GF-D8 (cell line): ENCODE results near the gene SUGCT.
A peak's percentile ranks its signal among the peaks of the same experiment; 100 is the strongest.
"Not testable (repeated sequence)": the region's sequence is repeated elsewhere in the genome, so short reads cannot be mapped to it uniquely, and the experiment has no call there.

Experiments used
- DNase-seq: peaks from one replicate; lab custom pipeline; 2025; lab: John Stamatoyannopoulos, UW

The SUGCT gene

DNA sequence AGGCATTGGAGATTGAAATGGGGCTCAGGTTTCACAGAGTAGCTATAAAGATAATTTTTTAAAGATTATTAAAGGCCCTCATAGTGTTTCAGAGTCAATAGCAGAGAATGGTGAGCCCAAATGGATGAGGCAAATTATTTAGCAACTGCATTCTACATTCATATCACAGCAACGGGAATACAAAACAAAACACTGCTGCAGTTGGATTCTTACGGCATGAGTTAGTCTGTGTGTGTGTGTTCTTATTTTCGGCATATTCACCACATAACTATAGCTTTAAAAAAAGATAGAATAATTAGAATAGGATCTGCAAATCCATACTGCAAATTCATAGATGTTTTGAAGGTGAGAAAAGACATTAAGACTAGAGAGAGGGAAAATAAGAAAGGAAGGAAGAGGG is 66.0 kb downstream of the SUGCT start:
- no peak for DNase-seq

GRCh38 chr7:40202851-40203250 is 68.0 kb downstream of the SUGCT start:
- DNase-seq: no peak

DNA sequence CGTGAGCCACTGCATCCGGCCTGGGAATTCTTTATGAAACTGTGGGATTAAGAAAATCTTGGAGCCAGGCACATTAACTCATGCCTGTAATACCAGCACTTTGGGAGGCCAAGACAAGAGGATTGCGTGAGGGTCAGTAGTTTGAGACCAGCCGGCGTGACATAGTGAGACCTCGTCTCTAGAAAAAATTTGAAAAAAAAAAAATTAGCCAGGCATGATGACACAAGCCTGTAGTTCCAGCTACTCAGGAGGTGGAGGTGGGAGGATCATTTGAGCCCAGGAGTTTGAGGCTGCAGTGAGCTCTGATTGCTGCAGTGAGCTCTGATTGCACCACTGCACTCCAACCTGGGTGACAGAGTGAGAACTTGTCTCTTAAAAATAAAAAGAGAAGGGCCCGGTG is 69.8 kb downstream of the SUGCT start:
- DNase-seq: no peak

DNA sequence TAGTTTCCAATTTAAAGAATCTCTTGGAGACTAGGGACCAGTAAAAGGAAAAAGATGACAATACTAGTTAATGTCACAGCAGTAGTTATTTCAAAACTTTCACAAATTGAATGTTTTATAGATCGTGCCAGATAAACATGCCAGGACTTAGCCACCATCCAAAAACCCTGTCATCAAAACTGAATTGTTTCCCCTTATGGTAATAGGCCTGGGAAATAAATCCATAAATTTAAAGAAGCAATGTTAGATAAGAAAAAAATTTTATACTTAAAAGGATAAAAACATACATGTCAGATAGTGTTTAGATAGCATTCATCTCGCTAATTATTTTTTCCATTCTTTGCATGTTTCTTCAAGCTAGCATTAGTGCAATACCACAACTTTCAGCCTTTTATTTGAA is 71.2 kb downstream of the SUGCT start:
- DNase-seq: no peak

GRCh38 chr7:40211276-40212003 is 76.6 kb downstream of the SUGCT start:
- no peak for DNase-seq

DNA sequence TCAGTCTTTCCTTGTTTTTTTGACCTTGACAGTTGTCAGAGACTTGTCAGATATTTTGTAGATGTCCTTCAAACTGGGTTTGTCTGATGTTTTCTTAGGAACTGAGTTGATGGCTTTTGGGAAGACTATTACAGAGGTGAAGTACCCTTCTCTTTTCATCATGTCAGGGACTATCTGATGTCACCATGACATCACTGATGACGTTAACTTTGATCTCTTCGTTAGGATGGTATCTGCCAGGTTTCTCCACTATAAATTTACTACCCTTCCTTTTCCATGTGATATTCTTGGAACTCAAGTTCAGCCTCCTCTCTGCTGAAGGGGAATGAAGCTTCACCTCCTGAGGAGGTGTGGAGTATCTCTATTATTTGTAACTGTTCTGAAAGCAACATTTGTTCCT is 78.5 kb downstream of the SUGCT start:
- DNase-seq: no peak

DNA sequence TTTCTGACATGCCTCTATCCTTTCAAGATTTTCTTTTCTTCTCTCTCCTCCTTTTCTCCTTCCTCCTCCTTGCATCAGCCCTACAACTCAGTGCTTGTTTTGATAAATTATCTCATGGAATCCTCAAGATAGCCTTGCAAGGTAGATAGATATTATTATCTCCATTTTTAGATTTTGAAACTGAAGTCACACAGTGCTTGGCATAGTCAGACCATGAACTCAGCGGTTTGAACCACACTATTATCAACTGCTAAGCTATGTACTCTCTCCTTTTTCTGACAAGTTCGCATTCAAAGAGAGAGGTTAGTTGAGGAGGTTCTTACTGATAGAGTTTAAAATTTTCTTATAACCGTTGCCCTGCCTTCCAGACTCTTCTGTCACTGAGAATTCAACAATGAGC is 79.1 kb downstream of the SUGCT start:
- no peak for DNase-seq

DNA sequence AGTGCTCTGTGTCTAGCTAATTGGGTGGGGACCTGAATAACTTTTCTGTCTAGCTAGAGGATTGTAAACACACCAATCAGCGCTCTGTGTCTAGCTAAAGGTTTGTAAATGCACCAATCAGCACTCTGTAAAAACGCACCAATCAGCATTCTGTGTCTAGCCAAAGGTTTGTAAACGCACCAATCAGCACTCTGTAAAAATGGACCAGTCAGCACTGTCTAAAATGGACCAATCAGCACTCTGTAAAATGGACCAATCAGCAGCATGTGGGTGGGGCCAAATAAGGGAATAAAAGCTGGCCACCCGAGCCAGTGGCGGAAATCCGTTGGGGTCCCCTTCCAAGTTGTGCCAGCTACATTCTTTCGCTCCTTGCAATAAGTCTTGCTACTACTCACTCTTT is 83.8 kb downstream of the SUGCT start:
- DNase-seq: not testable (repeated sequence)

GRCh38 chr7:40219917-40220316 is 85.1 kb downstream of the SUGCT start:
- DNase-seq: no peak

- no peak for DNase-seq
Measured at GRCh38 chr7:40220421-40220911, 85.7 kb downstream of the SUGCT start.

- DNase-seq: no peak
Measured at GRCh38 chr7:40221836-40222235, 87.0 kb downstream of the SUGCT start.

GRCh38 chr7:40223451-40224127 is 88.8 kb downstream of the SUGCT start:
- no peak for DNase-seq

DNA sequence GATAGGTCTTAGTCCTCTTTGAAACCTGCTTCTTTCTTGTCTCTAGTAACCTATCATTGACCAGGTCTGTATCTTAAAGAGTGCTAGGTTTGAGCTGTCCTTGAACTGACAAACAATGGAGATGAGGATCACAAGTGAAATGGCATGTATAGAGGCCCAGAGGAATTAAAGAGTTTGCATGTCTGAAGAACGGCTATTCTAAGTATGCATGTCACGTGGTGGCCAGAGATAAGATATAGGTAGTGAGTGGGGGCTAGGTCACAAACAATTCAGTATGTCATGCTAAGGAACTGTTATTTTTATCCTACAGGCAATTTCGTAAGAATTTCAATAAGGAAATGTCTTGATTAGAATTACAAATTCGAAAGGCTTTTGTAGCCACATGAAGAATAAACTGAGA is 95.3 kb downstream of the SUGCT start:
- no peak for DNase-seq

GRCh38 chr7:40231796-40232195 is 97.0 kb downstream of the SUGCT start:
- no peak for DNase-seq

DNA sequence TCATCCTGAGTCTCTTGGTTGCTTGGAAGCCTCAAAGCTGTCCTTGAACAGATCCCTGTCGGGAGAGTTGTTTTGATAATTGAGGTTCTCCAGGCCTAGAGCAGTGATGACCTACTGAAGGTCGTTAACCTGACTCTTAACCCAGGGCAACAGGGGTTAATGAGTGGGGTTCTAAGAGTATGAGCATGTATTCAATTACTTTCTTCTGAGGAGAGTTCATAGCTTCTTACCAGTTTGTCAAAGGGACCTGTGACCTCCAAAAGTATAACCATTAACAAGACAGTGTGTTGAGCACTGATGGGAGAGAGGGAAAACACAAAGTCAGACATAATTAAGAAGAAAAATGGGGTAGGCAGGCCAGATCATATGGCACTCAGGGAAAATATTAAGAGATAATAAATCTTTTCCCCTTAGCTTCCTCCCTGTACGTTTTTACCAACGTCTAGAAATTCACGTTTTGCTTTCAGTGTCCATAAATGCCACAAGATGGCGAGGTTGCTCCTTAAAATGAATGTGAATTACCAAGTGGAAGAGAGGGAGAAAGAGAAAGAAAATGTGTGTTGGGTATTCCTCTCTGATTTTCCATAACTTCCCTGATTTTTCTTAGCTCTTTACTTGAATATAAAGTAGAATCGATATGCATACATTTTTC is 97.6 kb downstream of the SUGCT start:
- peak; percentile 50 for DNase-seq

DNA sequence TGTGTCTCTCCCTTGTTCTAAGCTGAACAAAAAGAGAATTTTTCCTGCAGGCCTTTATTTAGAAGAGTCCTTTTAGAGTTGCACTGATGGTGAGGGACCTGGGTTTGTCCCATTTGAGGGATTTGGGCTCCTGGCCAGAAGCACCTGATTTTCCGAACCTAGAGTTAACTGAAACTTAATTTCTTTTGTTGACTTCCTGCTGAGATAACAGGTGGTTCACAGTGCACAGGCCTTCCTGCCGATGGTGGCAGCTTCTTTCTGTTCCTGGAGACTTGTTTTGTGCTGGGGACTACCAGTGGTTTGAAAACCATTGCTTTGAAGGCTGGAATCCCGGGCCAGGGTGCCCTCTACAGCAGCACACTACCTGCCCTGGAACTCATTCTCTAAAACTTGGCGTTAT is 99.2 kb downstream of the SUGCT start:
- DNase-seq: no peak

- DNase-seq: no peak
Measured at GRCh38 chr7:40234666-40235065, 99.9 kb downstream of the SUGCT start.

DNA sequence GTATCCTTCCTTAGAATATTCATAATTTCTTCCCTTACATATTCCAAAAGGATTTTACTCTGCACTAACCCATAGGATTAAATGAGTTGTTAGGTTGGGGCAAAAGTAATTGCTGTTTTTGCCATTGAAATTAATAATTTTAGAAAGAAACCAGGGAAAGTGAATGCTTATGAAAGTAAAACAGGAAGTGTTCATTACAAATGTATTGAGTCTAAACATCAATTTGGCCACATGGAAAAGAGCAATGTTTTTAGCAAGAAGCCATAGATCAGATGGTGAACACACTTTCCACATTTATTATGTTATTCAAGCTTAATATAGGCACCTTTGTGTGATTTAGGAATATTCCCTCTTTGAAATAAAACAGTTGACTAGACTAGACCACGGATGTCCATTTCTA is 102.9 kb downstream of the SUGCT start:
- no peak for DNase-seq

DNA sequence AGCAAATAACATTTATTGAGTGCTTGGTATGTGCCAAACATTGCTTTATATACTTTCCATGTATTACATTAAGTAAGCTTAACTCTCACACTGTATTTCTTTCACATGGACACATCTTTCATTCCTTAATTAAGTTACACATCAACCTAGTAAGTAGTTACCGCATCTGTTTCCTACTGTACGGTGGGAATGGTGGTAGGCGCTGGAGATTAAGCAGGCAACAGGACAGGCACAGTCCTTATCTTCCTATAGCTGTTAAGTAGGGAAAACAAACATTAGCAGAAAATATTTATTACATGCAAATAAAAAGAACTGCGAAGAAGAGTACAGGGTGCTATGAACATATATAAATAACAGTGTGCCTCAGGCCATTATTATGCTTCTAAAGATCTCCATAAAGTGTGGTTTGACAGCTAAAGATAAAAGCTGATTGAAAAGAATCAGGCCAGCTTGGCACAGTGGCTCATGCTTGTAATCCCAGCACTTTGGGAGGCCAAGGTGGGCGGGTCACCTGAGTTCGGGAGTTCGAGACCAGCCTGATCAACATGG is 105.0 kb downstream of the SUGCT start:
- no peak for DNase-seq

DNA sequence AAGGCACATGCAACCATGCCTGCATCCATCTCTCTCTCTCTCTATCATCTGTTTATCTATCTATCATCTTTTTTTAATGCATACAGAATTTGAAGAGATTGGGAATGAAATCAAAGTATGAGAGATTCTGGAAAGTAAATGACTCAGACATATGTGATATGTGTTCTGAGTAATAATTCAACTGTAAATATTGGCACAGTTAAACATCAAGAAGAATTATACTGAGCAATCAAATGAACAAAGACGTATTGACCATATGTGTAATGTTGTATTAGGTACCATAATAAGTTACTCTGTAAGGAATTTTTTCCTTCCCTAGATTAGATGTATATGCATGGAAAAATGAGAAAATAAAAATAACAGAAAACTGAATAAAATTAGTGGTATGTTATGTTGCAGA is 108.3 kb downstream of the SUGCT start:
- DNase-seq: no peak

DNA sequence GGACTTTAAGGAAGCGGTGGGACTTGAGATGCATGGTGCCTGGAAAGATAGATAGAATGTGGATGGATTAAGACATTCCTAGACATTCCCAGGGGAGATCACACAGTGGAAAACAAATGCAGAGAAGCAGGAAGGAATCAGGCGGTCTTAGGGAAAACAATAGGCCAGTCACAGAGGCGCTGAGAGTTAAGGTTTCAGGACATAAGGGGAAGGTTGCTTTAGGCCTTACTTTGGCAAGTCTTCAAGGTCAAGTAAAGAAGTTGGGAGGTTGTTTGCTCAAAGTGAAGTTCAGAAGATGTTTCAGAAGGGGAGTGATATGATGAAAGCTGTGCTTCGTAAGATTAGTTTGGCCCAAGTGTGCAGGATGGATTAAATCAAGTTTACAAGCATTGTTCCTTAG is 109.4 kb downstream of the SUGCT start:
- no peak for DNase-seq

GRCh38 chr7:40248681-40249080 is 113.9 kb downstream of the SUGCT start:
- DNase-seq: no peak

DNA sequence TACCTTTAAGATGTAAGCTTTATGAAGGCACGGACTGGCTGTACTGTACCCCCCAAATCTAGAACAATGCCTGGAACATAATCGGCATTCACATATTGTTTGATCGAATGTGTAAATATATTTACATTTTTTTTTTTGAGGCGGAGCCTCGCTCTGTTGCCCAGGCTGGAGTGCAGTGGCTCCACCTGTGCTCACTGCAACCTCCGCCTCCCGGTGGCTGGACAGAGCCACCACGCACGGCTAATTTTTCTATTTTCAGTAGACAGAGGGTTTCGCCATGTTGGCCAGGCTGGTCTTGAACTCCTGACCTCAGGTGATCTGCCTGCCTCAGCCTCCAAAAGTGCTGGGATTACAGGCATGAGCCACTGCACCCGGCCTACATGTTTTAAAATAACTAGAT is 118.6 kb downstream of the SUGCT start:
- DNase-seq: not testable (repeated sequence)
